GM19324 (cell line): ENCODE measurements around the gene LAMC3.
"Not testable (repeated sequence)": the region's sequence is repeated elsewhere in the genome, so short reads cannot be mapped to it uniquely, and the experiment has no call there.

Experiments used
- ATAC-seq: cut with Tn5 transposase; IDR thresholded peaks from one replicate; pipeline ENCODE4 v1.9.1; 2021; ENCODE audit warnings: mild to moderate bottlenecking, moderate library complexity; ENCODE audit not compliant: unreplicated experiment, low FRiP score

Gene LAMC3

GRCh38 chr9:131025953-131026858 is 17.2 kb downstream of the LAMC3 start:
- no peak for ATAC-seq

GRCh38 chr9:131027048-131027871 is 18.3 kb downstream of the LAMC3 start:
- no peak for ATAC-seq

- no peak for ATAC-seq
Measured at GRCh38 chr9:131027872-131028179, 18.9 kb downstream of the LAMC3 start.

GRCh38 chr9:131028221-131028884 is 19.4 kb downstream of the LAMC3 start:
- ATAC-seq: no peak

GRCh38 chr9:131028931-131029573 is 20.1 kb downstream of the LAMC3 start:
- ATAC-seq: no peak

- ATAC-seq: no peak
Measured at GRCh38 chr9:131029574-131029952, 20.6 kb downstream of the LAMC3 start.

- no peak for ATAC-seq
Measured at GRCh38 chr9:131030239-131031004, 21.4 kb downstream of the LAMC3 start.

GRCh38 chr9:131031005-131031641 is 22.1 kb downstream of the LAMC3 start:
- no peak for ATAC-seq

- no peak for ATAC-seq
Measured at GRCh38 chr9:131031642-131032005, 22.6 kb downstream of the LAMC3 start.

- ATAC-seq: no peak
Measured at GRCh38 chr9:131032384-131032783, 23.4 kb downstream of the LAMC3 start.

GRCh38 chr9:131033269-131034224 is 24.6 kb downstream of the LAMC3 start:
- no peak for ATAC-seq

- no peak for ATAC-seq
Measured at GRCh38 chr9:131034268-131034667, 25.3 kb downstream of the LAMC3 start.

GRCh38 chr9:131034749-131035148 is 25.8 kb downstream of the LAMC3 start:
- not testable (repeated sequence) for ATAC-seq

- ATAC-seq: no peak
Measured at GRCh38 chr9:131035548-131035947, 26.6 kb downstream of the LAMC3 start.

GRCh38 chr9:131036071-131036470 is 27.1 kb downstream of the LAMC3 start:
- ATAC-seq: no peak

GRCh38 chr9:131036529-131037334 is 27.8 kb downstream of the LAMC3 start:
- ATAC-seq: no peak
